Ishikawa (cell line): Measurements from ENCODE around the gene PRR14.

Source experiments
- CEBPB ChIP-seq: IDR thresholded peaks from 2 replicates; pipeline ENCODE4 v1.6.1; 2012
- CREB1 ChIP-seq: IDR thresholded peaks from 2 replicates; pipeline ENCODE4 v1.6.1; 2012; ENCODE audit warnings: low read depth
- EGR1 ChIP-seq: IDR thresholded peaks from 2 replicates; pipeline ENCODE4 v1.6.1; 2012
- EP300 ChIP-seq: IDR thresholded peaks from 2 replicates; pipeline ENCODE4 v1.6.1; 2012; ENCODE audit warnings: borderline replicate concordance
- FOXM1 ChIP-seq: IDR thresholded peaks from 2 replicates; pipeline ENCODE4 v1.6.1; 2012; ENCODE audit warnings: low read depth, borderline replicate concordance
- MAX ChIP-seq: IDR thresholded peaks from 2 replicates; pipeline ENCODE4 v1.6.1; 2012
- NFIC ChIP-seq: IDR thresholded peaks from 2 replicates; pipeline ENCODE4 v1.6.1; 2012
- RAD21 ChIP-seq: IDR thresholded peaks from 2 replicates; pipeline ENCODE4 v1.6.1; 2012; ENCODE audit warnings: low read depth
- REST ChIP-seq: IDR thresholded peaks from 2 replicates; pipeline ENCODE4 v1.6.1; 2012; ENCODE audit warnings: low read depth, mild to moderate bottlenecking
- TAF1 ChIP-seq: IDR thresholded peaks from 2 replicates; pipeline ENCODE4 v1.6.1; 2012; ENCODE audit warnings: low read depth, mild to moderate bottlenecking
- TCF12 ChIP-seq: IDR thresholded peaks from 2 replicates; pipeline ENCODE4 v1.6.1; 2012; ENCODE audit warnings: low read depth
- TEAD4 ChIP-seq: IDR thresholded peaks from 2 replicates; pipeline ENCODE4 v1.6.1; 2012
- USF1 ChIP-seq: IDR thresholded peaks from 2 replicates; pipeline ENCODE4 v1.6.1; 2012
- ZBTB7A ChIP-seq: IDR thresholded peaks from 2 replicates; pipeline ENCODE4 v1.6.1; 2012; ENCODE audit warnings: low read depth

PRR14 gene

GRCh38 chr16:30658731-30659506, 8.2 kb downstream of the PRR14 start:
- peak; percentile 14; the same call in 1 of the 2 replicates for TF ChIP-seq ZBTB7A
- no peak for TF ChIP-seq TAF1
- TF ChIP-seq MAX: peak; percentile 69
- no peak for TF ChIP-seq EGR1

- TF ChIP-seq MAX (peak; percentile 28; the same call in 1 of the 2 replicates), FOXM1 (no peak), TAF1 (peak; percentile 43)
These were observed 9.0 kb downstream of the PRR14 start for GRCh38 chr16:30659507-30660423.

- TF ChIP-seq CREB1 (no peak), REST (no peak), CEBPB (no peak), ZBTB7A (no peak), EGR1 (no peak)
These were observed 9.9 kb downstream of the PRR14 start for GRCh38 chr16:30660424-30661261.

- no peak for TF ChIP-seq FOXM1
- TF ChIP-seq RAD21: no peak
- TF ChIP-seq TAF1: no peak
- TF ChIP-seq CREB1: no peak
- TF ChIP-seq EP300: no peak
These were observed 11.7 kb downstream of the PRR14 start for GRCh38 chr16:30662449-30662848.

GRCh38 chr16:30663038-30663437, 12.3 kb downstream of the PRR14 start:
- TF ChIP-seq TCF12 (no peak), RAD21 (no peak), ZBTB7A (no peak), FOXM1 (no peak), CREB1 (no peak), TAF1 (no peak), TEAD4 (no peak), MAX (no peak), NFIC (no peak), USF1 (no peak), CEBPB (no peak), EGR1 (no peak), REST (no peak)

GRCh38 chr16:30663820-30664219, 13.1 kb downstream of the PRR14 start:
- TF ChIP-seq CREB1: no peak
- TF ChIP-seq CEBPB: no peak
- TF ChIP-seq USF1: no peak
- no peak for TF ChIP-seq MAX
- TF ChIP-seq EGR1: no peak
- no peak for TF ChIP-seq NFIC
